Uterus (tissue), 4 donors: ENCODE measurements around the gene GALNT9. TPM values are rescaled to one million over a fixed set of nuclear protein-coding genes. Genes with fewer than 3 reads are reported as not detected.

ENCODE experiments used
- DNase-seq, 2 donors: peaks; one replicate each; pipeline ENCODE4 v3.0.0-alpha.2; 2019 to 2020
- H3K27ac ChIP-seq, 2 donors: fragments of 200-600 bp; sonication (generic); 1 replicate in 1 of 2; 2 replicates in 1 of 2; pipeline ENCODE4 v1.5.1; 2016 to 2018
- H3K27me3 ChIP-seq, 2 donors: fragments of 200-600 bp; sonication (generic); one replicate each; pipeline ENCODE4 v1.5.1; 2018 to 2019; ENCODE audit warnings: control low read depth in 1 of 2
- H3K36me3 ChIP-seq, 2 donors: fragments of 200-600 bp; sonication (generic); one replicate each; pipeline ENCODE4 v1.5.1; 2019; ENCODE audit warnings: control low read depth in 1 of 2
- H3K4me1 ChIP-seq, 2 donors: fragments of 200-600 bp; sonication (generic); one replicate each; pipeline ENCODE4 v1.5.1; 2018 to 2019; ENCODE audit warnings: control low read depth in 1 of 2
- H3K4me3 ChIP-seq, 2 donors: fragments of 200-600 bp; sonication (generic); 1 replicate in 1 of 2; 2 replicates in 1 of 2; pipeline ENCODE4 v1.5.1; 2018 to 2019; ENCODE audit warnings: mild to moderate bottlenecking in 1 of 2
- H3K9me3 ChIP-seq, 2 donors: fragments of 200-600 bp; sonication (generic); one replicate each; pipeline ENCODE4 v1.5.1; 2019; ENCODE audit warnings: control low read depth in 1 of 2
- POLR2A ChIP-seq, 2 donors: fragments of 450-650 bp; IDR thresholded peaks; one replicate each; pipeline ENCODE4 v1.6.1; 2016; ENCODE audit warnings: antibody characterized with exemption in 2 of 2, mild to moderate bottlenecking in 1 of 2, moderate library complexity in 1 of 2
- intact Hi-C: fragments of 100-400 bp; cut with DNase I; formaldehyde crosslinking; loops from one replicate; pipeline ENCODE4 v1.15.1; 2023; ENCODE audit warnings: low total_unique reads
- total RNA-seq, 4 donors: library from RNA; depleted of rRNA in 3 of 4; stranded (reverse); fragments of >200 nt in 3 of 4; gene quantifications; one replicate each; pipeline versions ENCODE4 v1.1.0 to v1.2.4, GENCODE V29; 2014 to 2023
- TF ChIP-seq, protein P1 (sequence below), 4 experiments: fragments of 200-600 bp in 2 of 4; fragments of 450-650 bp in 2 of 4; sonication (generic) in 2 of 4; IDR thresholded peaks; one replicate each; pipeline ENCODE4 v1.5.1; 2016 to 2019; ENCODE audit warnings: antibody characterized with exemption in 4 of 4, mild to moderate bottlenecking in 2 of 4, moderate library complexity in 1 of 4
- donor health status: DM: yes; HTN: yes; CAD: no.

GALNT9 gene
- total RNA-seq, 4 donors from 2014 or later = 1.5 to 4.3 TPM; not detected in 2

DNA sequence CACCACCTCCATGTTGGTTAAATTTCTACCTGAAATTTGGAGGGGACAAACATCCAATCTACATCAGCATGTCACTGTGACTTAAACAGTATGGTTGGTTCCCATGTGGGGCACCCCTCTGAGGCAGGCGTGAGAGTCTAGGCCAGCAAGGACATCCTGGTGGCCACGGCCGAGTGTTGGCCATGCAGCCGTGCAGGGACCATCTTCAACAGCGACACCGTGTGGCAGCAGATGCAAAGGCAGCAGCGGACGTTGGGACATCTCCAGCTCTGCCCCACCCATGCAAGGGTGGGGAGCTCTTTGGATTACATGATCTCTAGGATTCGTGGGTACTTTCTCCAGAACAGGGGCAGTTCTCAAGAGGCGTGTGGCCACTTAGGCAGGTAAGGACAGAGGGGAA is 135.3 kb downstream of the GALNT9 start:
- intact Hi-C loops = no loop called here
- Histone ChIP-seq H3K27ac (no peak overlapping the region), H3K9me3 (no peaks in the 10 kb centered on the region), H3K36me3 (no peaks in the 10 kb centered on the region), H3K4me1 (peaks cover 0 to 13% of the 10 kb centered on the region in 2 donors), H3K27me3 (no peaks in the 10 kb centered on the region), H3K4me3 (no peak overlapping the region)
- DNase-seq = no peak
- TF ChIP-seq, protein P1, sequence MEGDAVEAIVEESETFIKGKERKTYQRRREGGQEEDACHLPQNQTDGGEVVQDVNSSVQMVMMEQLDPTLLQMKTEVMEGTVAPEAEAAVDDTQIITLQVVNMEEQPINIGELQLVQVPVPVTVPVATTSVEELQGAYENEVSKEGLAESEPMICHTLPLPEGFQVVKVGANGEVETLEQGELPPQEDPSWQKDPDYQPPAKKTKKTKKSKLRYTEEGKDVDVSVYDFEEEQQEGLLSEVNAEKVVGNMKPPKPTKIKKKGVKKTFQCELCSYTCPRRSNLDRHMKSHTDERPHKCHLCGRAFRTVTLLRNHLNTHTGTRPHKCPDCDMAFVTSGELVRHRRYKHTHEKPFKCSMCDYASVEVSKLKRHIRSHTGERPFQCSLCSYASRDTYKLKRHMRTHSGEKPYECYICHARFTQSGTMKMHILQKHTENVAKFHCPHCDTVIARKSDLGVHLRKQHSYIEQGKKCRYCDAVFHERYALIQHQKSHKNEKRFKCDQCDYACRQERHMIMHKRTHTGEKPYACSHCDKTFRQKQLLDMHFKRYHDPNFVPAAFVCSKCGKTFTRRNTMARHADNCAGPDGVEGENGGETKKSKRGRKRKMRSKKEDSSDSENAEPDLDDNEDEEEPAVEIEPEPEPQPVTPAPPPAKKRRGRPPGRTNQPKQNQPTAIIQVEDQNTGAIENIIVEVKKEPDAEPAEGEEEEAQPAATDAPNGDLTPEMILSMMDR (IDR thresholded peaks at IDR 0.05) = no peak
- TF ChIP-seq POLR2A (IDR thresholded peaks at IDR 0.05) = no peak

DNA sequence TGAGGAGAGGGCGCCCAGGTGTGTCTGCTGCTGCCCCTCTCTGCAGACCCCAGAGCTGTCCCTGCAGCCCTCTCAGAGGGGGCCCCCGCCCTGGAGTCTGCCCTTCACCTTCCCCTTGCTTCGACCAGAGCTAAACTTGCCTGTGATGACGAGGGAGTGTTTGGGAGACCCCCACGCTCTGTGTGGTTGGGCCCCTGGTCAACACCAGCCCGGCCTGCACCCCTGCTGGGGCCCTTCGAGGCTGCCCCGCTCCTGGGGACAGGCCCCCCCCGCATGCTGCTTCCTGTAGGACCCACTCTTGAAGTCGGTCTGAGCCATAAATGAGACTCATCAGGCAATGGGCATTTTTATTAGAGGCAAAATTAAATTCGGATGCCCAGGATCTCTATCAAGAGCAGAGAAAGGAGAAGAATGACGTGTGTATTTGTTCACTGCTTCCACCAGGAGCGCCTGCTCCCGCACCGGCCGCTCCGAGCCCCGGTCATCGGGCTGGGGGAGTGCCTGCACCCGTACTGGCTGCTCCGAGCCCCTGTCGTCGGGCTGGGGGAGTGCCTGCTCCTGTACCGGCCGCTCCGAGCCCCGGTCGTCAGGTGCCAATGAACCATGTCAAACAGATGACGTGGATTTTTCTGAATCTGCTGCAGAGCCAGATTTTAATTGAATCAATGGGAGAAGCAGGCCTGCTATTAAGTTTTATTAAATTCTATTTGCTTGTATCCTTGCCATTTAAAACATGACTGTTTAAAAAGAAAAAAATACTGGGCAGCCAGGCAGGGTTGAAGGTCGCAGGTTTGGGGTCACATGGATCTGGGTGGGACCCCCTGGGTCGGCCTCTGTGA is 137.5 kb downstream of the GALNT9 start:
- Histone ChIP-seq H3K4me1 (peaks cover 0 to 15% of the 10 kb centered on the region in 2 donors), H3K36me3 (no peaks in the 10 kb centered on the region), H3K27ac (no peak overlapping the region), H3K27me3 (no peaks in the 10 kb centered on the region), H3K9me3 (no peaks in the 10 kb centered on the region), H3K4me3 (no peak overlapping the region)
- DNase-seq = no peak
- intact Hi-C loops = no loop called here
- TF ChIP-seq POLR2A (IDR thresholded peaks at IDR 0.05) = no peak
- TF ChIP-seq, protein P1 (IDR thresholded peaks at IDR 0.05) = no peak

DNA sequence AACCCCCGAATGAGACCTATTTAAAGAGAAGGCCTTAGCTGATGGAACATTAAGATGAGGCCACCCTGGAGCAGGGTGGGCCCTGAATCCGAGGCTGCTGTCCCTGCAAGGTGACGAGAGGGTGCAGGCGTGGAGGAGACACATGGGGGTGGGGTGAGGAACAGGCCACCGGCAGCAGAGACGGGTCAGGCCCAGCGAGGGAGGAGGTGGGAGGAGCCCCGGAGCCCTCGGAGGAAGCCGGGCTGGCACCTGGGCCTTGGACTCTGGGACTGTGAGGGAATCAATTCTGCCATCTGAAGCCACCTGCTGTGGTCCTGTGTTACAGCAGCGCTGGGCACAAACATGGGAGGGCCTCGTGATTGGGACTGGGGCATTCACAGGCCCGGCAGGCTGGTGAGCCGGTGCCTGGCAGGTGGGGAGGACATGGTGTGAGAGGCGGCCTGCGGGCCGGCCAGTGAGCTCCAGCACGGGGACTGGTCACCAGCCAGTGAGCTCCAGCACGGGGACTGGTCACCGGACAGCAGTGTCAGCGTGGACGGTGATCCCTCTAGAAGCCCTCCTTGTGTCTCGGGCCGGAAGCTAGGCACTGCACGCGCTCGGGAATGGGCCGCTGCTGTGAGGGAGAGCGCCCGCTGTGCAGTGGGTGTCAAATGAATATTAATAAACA is 138.4 kb downstream of the GALNT9 start:
- no peaks in the 10 kb centered on the region for H3K9me3 ChIP-seq
- no peaks in the 10 kb centered on the region for H3K27me3 ChIP-seq
- H3K36me3 ChIP-seq = no peaks in the 10 kb centered on the region
- no peak for DNase-seq
- H3K4me1 ChIP-seq = peaks cover 0 to 15% of the 10 kb centered on the region in 2 donors
- H3K4me3 ChIP-seq = no peak overlapping the region
- no peak for TF ChIP-seq POLR2A (IDR thresholded peaks at IDR 0.05)
- intact Hi-C loops = no loop called here
- H3K27ac ChIP-seq = no peak overlapping the region

DNA sequence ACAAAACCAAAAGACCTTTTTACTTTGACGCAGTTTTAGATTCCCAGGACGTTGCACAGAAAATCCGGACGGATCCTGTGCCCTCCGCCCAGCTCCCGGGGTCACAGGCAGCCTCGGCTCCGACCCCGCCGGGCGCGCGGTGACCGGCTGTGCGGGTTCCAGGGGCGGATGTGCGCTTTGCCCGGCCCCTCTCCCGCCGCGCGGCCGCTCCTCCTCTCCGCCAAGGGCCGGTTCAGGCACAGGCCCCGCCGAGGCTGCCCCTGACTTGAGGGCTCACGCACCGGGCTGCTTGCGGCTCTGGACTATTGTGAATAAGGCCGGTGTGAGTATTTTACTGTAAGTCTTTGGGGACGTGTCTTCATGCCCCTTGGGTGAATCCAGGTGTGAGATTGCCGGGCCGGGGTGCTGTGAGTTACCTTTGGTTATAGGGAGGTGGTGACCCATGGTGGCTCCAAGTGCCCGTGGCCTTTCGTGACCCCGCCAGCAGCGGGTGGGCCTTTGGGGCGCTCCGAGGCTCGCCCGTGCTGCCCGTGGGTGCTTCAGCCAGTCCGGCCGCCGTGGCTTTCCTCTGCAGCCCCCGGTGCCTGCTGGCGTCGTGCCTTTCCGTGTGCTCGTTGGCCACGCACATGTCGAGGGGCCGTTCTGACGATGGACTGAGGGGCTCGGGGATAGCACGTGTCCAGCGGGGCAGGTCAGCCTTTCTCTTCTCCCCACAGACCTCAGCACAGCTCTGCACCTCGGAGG is 139.2 kb downstream of the GALNT9 start:
- H3K4me3 ChIP-seq = peak overlapping the region; percentile 44 to 46
- no peaks in the 10 kb centered on the region for H3K36me3 ChIP-seq
- H3K27ac ChIP-seq = peak overlapping the region; percentile 54 to 67
- no peaks in the 10 kb centered on the region for H3K9me3 ChIP-seq
- H3K27me3 ChIP-seq = no peaks in the 10 kb centered on the region
- DNase-seq = no peak
- intact Hi-C loops = no loop called here
- peaks cover 0 to 15% of the 10 kb centered on the region in 2 donors for H3K4me1 ChIP-seq
- TF ChIP-seq POLR2A (IDR thresholded peaks at IDR 0.05) = no peak
- TF ChIP-seq, protein P1 (IDR thresholded peaks at IDR 0.05) = no peak

DNA sequence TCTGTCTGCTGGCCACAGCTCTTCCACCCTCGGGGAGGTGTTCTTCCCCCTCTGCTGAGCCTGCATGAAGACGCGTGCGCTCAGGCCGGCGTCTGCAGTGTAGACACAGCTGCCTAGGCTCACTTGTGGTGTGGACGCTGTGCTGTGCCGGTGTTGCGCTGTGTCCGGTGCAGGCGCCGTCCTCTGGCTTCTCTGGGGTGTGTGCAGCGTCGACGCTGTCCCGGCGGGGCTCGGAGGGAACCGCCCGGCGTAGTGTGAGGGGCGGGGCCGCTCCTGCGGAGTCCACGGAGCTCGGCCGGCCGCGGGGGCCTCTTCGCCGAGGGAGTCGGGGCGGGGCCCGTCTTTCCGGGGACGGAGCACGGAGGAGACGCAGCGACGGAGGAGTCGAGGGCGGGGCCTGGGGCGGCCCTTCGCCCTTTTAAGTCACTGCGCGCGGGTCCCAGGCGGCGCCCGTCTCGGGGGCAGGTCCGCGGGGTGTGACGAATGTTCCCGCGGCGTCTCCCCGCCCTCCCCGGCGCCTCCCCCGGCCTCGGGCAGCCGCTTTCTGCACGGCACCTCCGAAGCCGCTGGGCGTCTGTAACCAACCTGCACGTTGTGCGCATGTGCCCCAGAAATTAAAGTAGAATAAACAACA is 139.9 kb downstream of the GALNT9 start:
- intact Hi-C loops = no loop called here
- peak overlapping the region; percentile 54 to 70 for H3K27ac ChIP-seq
- no peaks in the 10 kb centered on the region for H3K36me3 ChIP-seq
- H3K27me3 ChIP-seq = no peaks in the 10 kb centered on the region
- peak overlapping the region; percentile 44 to 46 for H3K4me3 ChIP-seq
- H3K4me1 ChIP-seq = peaks cover 0 to 15% of the 10 kb centered on the region in 2 donors
- no peaks in the 10 kb centered on the region for H3K9me3 ChIP-seq
- peak; percentile 83 to 86 for DNase-seq
- TF ChIP-seq, protein P1 (IDR thresholded peaks at IDR 0.05) = peak in 1 of 4 experiments; percentile 5
- TF ChIP-seq POLR2A (IDR thresholded peaks at IDR 0.05) = peak; percentile 37 to 52
